Measurements from ENCODE around the gene ACOT8. TPM values are rescaled to one million over a fixed set of nuclear protein-coding genes. Genes with fewer than 3 reads are reported as not detected.

Gene ACOT8
- total and polyA plus RNA-seq, 2 donors (not counting 3 experiments of a cell fraction or from before 2014, with no cell fraction given) = 15.5 to 50.9 TPM

- no peaks in the 10 kb centered on the region for H3K9me3 ChIP-seq (replicated peaks; ENCODE audit: control insufficient read depth, insufficient read depth, low read length)
- H3K27ac ChIP-seq (ENCODE audit: insufficient read depth, low read depth, low read length) = no peak overlapping the region
- POLR2A ChIA-PET = interaction anchor here (2.2 kb wide), 1 partner anchor 14 kb away, joined by 9 read pairs; the partner anchor contains the start of gene ZSWIM1
- BruUV-seq (replicated peaks) = no TSS peak
- H4K20me1 ChIP-seq (replicated peaks; ENCODE audit: control insufficient read depth, extremely low read depth, insufficient read depth, low read length) = no peaks in the 10 kb centered on the region
- DNase-seq (ENCODE audit: low read depth, low spot score) (no peak), FAIRE-seq (no peak)
- no peak overlapping the region for H3K4me3 ChIP-seq (replicated peaks in 1 of 3; ENCODE audit: insufficient read depth in 1 of 3, low read depth in 1 of 3, low read length in 3 of 3)
- CTCF ChIA-PET = interaction anchor here (2.0 kb wide), 1 partner anchor 24 kb away, joined by 6 read pairs; the partner anchor contains the start of genes CTSA and NEURL2
- no peak overlapping the region for H2AFZ ChIP-seq (ENCODE audit: low read depth, low read length)
- H3K4me1 ChIP-seq (ENCODE audit: control insufficient read depth, extremely low read depth, insufficient read depth, low read length) = no peaks in the 10 kb centered on the region
- H3K9ac ChIP-seq (replicated peaks; ENCODE audit: extremely low read depth, insufficient read depth, low read length) = no peak overlapping the region
- H3K4me2 ChIP-seq (ENCODE audit: insufficient read depth, low read length) = no peak overlapping the region
- TF ChIP-seq JUN (IDR thresholded peaks at IDR 0.05; ENCODE audit: borderline replicate concordance, insufficient read depth, insufficient read length, low read depth) = no peak
- no peak for TF ChIP-seq GATA2 (IDR thresholded peaks at IDR 0.05; ENCODE audit: insufficient read depth, insufficient read length, low read depth, low read length)
- no peak for TF ChIP-seq CTCF (IDR thresholded peaks at IDR 0.05; ENCODE audit: extremely low read depth in 1 of 2, insufficient read depth in 1 of 2, low read depth in 1 of 2, low read length in 2 of 2)
- no peak for TF ChIP-seq POLR2AphosphoS5 (IDR thresholded peaks at IDR 0.05; ENCODE audit: insufficient read depth, low read depth, low read length)
- no peak for TF ChIP-seq MYC (IDR thresholded peaks at IDR 0.05; ENCODE audit: low read depth, low read length)
- no peak for TF ChIP-seq FOS (IDR thresholded peaks at IDR 0.05; ENCODE audit: borderline replicate concordance, insufficient read depth, low read length)
- H3K36me3 ChIP-seq (ENCODE audit: control insufficient read depth in 2 of 2, extremely low read depth in 1 of 2, insufficient read depth in 2 of 2, low read length in 2 of 2) = no peaks in the 10 kb centered on the region
- intact Hi-C loops (cut with micrococcal nuclease) (no loop called here), dilution Hi-C loops (cut with MboI; ENCODE audit: extremely low pct_ligation_motif_present, low sequenced_read_pairs) (no loop called here)
- H3K27me3 ChIP-seq (ENCODE audit: control insufficient read depth in 2 of 2, insufficient read depth in 2 of 2, low read length in 2 of 2) = no peaks in the 10 kb centered on the region
- H3K79me2 ChIP-seq (ENCODE audit: control insufficient read depth, insufficient read depth, low read length) = no peaks in the 10 kb centered on the region
- no peaks in the 10 kb centered on the region for H3K9me1 ChIP-seq (replicated peaks; ENCODE audit: control insufficient read depth, extremely low read depth, insufficient read depth, low read length)
These were observed 9.3 kb upstream of the ACOT8 start for GRCh38 chr20:45866454-45866853.
